Fibroblast of pulmonary artery (primary cell): Measurements from ENCODE around the gene TMPRSS7.
"Not testable (repeated sequence)": the region's sequence is repeated elsewhere in the genome, so short reads cannot be mapped to it uniquely, and the experiment has no call there.

ENCODE experiments used
- DNase-seq: peaks from one replicate; pipeline ENCODE4 v3.0.0-alpha.2; 2010; ENCODE audit warnings: low read depth
- H3K4me3 ChIP-seq: replicated peaks from 2 replicates; pipeline ENCODE4 v1.5.1; 2011; ENCODE audit warnings: low read depth, mild to moderate bottlenecking, control low read depth, low read length, moderate library complexity
- CTCF ChIP-seq: IDR thresholded peaks from 2 replicates; pipeline ENCODE4 v1.5.1; 2011; ENCODE audit warnings: mild to moderate bottlenecking, control low read depth, low read length, inconsistent platforms; ENCODE audit errors: missing control alignments

Gene TMPRSS7

GRCh38 chr3:112053229-112053628 is 18.7 kb downstream of the TMPRSS7 start:
- DNase-seq: no peak
- TF ChIP-seq CTCF: no peak
- H3K4me3 ChIP-seq: no peak overlapping the region

GRCh38 chr3:112056451-112056929 is 22.0 kb downstream of the TMPRSS7 start:
- H3K4me3 ChIP-seq: no peak overlapping the region
- TF ChIP-seq CTCF: no peak
- peak; percentile 46 for DNase-seq

GRCh38 chr3:112059497-112059896 is 25.0 kb downstream of the TMPRSS7 start:
- no peak overlapping the region for H3K4me3 ChIP-seq
- TF ChIP-seq CTCF: no peak
- DNase-seq: no peak

GRCh38 chr3:112061152-112061551 is 26.6 kb downstream of the TMPRSS7 start:
- peak; percentile 60 for DNase-seq
- H3K4me3 ChIP-seq: no peak overlapping the region
- TF ChIP-seq CTCF: no peak

- not testable (repeated sequence) for DNase-seq, H3K4me3 ChIP-seq
Measured at GRCh38 chr3:112072387-112073060, 38.0 kb downstream of the TMPRSS7 start.

GRCh38 chr3:112074006-112074405 is 39.5 kb downstream of the TMPRSS7 start:
- no peak for TF ChIP-seq CTCF
- H3K4me3 ChIP-seq: no peak overlapping the region
- DNase-seq: no peak

GRCh38 chr3:112074616-112075497 is 40.3 kb downstream of the TMPRSS7 start:
- DNase-seq: peak; percentile 94
- H3K4me3 ChIP-seq: no peak overlapping the region
- no peak for TF ChIP-seq CTCF
